GM12865 (cell line): Measurements from ENCODE around the gene KPNA3.

Experiments
- DNase-seq: peaks from one replicate; pipeline ENCODE4 v3.0.0; 2010; ENCODE audit warnings: low read depth
- H3K4me3 ChIP-seq: 2 replicates; pipeline ENCODE4 v1.5.1; 2011; ENCODE audit warnings: mild to moderate bottlenecking, low read depth, low read length, control low read depth
- TF ChIP-seq, protein P1 (sequence below): IDR thresholded peaks from 2 replicates; pipeline ENCODE4 v1.5.1; 2011; ENCODE audit warnings: low read length, control low read depth, low read depth, inconsistent platforms; ENCODE audit not compliant: insufficient read depth; ENCODE audit errors: missing control alignments

KPNA3 gene

DNA sequence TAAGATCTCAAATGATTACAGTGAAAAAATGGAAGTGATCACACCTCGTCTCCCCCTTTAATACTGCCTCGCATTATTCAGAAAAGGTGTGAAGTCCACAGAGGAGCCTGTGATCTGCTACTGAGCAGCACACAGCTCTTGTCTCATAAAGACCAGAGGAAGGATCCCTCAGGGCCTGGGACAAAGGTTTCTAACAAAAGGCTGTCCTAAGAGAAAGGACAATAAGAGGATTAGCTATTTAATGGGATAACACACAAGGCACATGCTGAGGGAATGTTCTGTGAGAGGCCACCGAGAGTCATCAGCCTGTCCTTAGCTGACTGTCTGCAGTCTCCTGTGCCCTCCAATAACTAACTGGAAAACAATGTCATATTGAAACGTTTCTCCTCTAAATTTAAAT, 127.9 kb downstream of the KPNA3 start:
- no peak for DNase-seq
- TF ChIP-seq, protein P1, sequence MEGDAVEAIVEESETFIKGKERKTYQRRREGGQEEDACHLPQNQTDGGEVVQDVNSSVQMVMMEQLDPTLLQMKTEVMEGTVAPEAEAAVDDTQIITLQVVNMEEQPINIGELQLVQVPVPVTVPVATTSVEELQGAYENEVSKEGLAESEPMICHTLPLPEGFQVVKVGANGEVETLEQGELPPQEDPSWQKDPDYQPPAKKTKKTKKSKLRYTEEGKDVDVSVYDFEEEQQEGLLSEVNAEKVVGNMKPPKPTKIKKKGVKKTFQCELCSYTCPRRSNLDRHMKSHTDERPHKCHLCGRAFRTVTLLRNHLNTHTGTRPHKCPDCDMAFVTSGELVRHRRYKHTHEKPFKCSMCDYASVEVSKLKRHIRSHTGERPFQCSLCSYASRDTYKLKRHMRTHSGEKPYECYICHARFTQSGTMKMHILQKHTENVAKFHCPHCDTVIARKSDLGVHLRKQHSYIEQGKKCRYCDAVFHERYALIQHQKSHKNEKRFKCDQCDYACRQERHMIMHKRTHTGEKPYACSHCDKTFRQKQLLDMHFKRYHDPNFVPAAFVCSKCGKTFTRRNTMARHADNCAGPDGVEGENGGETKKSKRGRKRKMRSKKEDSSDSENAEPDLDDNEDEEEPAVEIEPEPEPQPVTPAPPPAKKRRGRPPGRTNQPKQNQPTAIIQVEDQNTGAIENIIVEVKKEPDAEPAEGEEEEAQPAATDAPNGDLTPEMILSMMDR, result no peak
- no peak overlapping the region for H3K4me3 ChIP-seq

DNA sequence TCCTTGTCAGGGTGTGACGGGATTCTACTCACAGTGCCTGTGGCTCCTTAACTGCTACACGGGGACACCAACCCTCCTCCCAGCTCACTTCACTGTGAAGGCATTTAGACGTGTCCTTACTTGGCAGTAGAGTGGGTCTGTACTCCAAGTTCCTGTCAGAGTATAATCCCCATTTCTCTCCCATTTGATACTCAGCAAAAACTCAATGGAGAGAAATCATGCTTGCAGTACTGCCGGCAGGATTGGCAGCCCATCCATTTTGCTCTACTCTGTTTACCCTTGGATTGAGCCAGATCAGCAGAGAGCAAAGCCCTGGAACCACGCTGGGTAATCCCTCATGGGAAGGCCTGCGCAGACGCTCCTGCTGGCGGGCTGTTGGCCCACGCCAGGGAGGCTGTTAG, 135.2 kb downstream of the KPNA3 start:
- H3K4me3 ChIP-seq, result no peak overlapping the region
- TF ChIP-seq, protein P1, result no peak
- DNase-seq, result no peak

DNA sequence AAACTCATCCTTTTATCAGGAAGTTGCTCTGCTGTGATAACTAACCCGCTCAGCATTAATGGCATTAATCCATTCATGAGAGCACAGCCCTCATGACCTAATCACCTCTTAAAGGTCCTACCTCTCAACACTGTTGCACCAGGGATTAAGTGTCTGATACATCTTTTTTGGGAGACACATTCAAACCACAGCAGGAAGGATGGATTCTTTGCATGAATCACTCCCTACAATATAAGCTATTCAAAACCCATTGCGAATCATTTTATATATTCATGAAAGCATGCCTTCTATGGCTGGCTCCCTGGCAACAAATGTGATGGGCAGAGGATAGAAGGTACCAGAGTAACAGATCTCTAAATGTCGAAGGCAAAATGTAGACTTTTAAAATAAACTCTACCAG, 136.6 kb downstream of the KPNA3 start:
- no peak for DNase-seq
- H3K4me3 ChIP-seq, result no peak overlapping the region
- TF ChIP-seq, protein P1, result no peak

DNA sequence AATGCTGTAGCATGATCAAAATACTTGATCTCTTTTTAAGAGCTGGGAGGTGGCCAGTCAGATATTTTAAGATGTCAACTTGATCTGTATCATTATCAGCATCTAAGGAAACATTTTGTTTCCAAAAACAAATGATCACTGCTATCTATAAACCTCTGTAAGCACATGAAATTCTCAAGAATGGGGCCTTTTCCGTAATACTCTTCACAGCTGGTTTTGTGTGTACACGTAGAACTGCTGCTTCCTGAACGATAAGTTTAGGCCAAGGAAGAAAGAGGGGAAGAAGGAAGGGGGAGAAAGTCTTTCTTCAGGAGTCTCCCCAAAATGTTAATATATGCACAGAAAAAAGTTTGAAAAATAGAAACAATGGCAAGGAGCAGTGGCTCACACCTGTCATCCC, 138.5 kb downstream of the KPNA3 start:
- no peak overlapping the region for H3K4me3 ChIP-seq
- no peak for DNase-seq
- TF ChIP-seq, protein P1, result no peak

DNA sequence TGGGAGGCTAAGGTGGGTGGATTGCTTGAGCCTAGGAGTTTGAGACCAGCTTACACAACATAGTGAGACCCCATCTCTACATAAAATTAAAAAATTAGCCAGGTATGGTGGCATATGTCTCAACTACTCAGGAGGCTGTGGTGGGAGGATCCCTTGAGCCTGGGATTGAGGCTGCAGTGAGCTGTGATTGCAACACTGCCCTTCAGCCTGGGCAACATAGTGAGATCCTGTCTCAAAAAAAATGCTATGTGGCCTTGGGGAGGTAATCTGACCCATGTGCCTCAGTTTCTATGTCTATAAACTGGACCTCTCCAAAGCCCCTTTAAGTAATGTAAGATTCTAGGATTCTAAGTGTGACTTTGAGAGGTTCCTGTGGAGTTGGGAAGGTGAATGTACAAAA, 139.0 kb downstream of the KPNA3 start:
- no peak overlapping the region for H3K4me3 ChIP-seq
- no peak for DNase-seq
- TF ChIP-seq, protein P1, result no peak

DNA sequence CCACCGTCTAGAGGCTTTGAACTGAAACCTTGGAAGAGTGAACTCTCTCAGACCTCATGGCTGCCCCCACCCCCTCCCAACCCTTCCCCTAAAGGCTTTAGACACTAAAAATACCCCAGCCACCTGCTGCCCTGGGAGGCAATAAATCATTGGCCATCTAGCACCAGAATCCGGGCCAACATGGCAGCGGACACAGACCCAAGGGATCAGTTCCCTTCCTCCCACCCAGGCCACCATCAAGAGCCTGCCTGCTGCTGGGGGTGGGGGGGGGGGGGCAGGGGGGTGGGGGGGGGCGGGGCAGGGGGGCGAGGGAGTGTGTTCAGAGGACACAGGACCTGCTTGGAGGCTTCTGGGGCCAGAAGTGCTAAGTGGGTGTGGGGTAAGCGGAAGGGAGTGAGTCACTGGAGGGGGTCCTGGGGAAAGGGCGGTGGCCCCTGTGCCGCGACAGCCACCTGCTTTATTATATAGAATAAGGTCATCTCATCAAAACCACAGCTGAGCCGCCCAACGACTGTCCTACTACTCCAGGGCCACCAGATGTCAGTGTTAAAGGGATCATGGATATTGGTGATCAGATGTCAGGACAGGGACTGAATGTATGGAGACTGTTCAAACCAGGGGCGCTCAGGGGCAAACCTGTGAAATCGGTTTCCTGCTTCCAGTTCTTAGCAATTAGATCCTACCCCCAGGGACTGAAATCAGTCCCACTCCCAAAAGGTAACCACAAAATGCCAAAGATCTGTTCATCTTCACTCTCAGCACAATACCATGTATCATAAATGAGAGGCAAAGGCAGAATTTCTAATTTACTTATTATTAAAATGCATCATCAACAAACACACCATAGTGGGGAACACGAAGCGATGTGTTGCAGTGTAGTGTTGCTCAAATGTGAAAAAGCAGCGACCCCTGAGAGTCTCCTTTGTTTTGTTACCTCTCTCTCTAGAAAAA, 139.9 kb downstream of the KPNA3 start:
- DNase-seq, result peak; percentile 56
- no peak overlapping the region for H3K4me3 ChIP-seq
- TF ChIP-seq, protein P1, result peak; percentile 44
